ENCODE measurements around the gene AFF3.

AFF3 gene

GRCh38 chr2:99635710-99636109, 506.7 kb downstream of the AFF3 start:
- DNase-seq (ENCODE audit: low read depth): no peak

- DNase-seq (ENCODE audit: low read depth): no peak
Measured at GRCh38 chr2:99634234-99634633, 508.2 kb downstream of the AFF3 start.

- no peak for DNase-seq (ENCODE audit: low read depth)
Measured at GRCh38 chr2:99631700-99632099, 510.7 kb downstream of the AFF3 start.

GRCh38 chr2:99629320-99629719, 513.1 kb downstream of the AFF3 start:
- no peak for DNase-seq (ENCODE audit: low read depth)

- DNase-seq (ENCODE audit: low read depth): no peak
Measured at GRCh38 chr2:99626158-99626557, 516.2 kb downstream of the AFF3 start.

- DNase-seq (ENCODE audit: low read depth): no peak
Measured at GRCh38 chr2:99624677-99625076, 517.7 kb downstream of the AFF3 start.

- DNase-seq (ENCODE audit: low read depth): no peak
Measured at GRCh38 chr2:99623613-99624012, 518.8 kb downstream of the AFF3 start.

- DNase-seq (ENCODE audit: low read depth): no peak
Measured at GRCh38 chr2:99623035-99623434, 519.4 kb downstream of the AFF3 start.

GRCh38 chr2:99622534-99622933, 519.9 kb downstream of the AFF3 start:
- no peak for DNase-seq (ENCODE audit: low read depth)

GRCh38 chr2:99621774-99622173, 520.6 kb downstream of the AFF3 start:
- DNase-seq (ENCODE audit: low read depth): no peak

- DNase-seq (ENCODE audit: low read depth): no peak
Measured at GRCh38 chr2:99621106-99621505, 521.3 kb downstream of the AFF3 start.

GRCh38 chr2:99619151-99619550, 523.2 kb downstream of the AFF3 start:
- DNase-seq (ENCODE audit: low read depth): no peak

GRCh38 chr2:99618579-99619097, 523.8 kb downstream of the AFF3 start:
- DNase-seq (ENCODE audit: low read depth): no peak

- no peak for DNase-seq (ENCODE audit: low read depth)
Measured at GRCh38 chr2:99617811-99618210, 524.6 kb downstream of the AFF3 start.

- DNase-seq (ENCODE audit: low read depth): no peak
Measured at GRCh38 chr2:99615247-99615771, 527.1 kb downstream of the AFF3 start.

GRCh38 chr2:99613980-99614379, 528.4 kb downstream of the AFF3 start:
- no peak for DNase-seq (ENCODE audit: low read depth)

GRCh38 chr2:99611786-99612185, 530.6 kb downstream of the AFF3 start:
- DNase-seq (ENCODE audit: low read depth): no peak

GRCh38 chr2:99611034-99611433, 531.4 kb downstream of the AFF3 start:
- DNase-seq (ENCODE audit: low read depth): no peak

- no peak for DNase-seq (ENCODE audit: low read depth)
Measured at GRCh38 chr2:99609851-99610381, 532.5 kb downstream of the AFF3 start.

- no peak for DNase-seq (ENCODE audit: low read depth)
Measured at GRCh38 chr2:99608861-99609260, 533.5 kb downstream of the AFF3 start.

GRCh38 chr2:99607861-99608491, 534.4 kb downstream of the AFF3 start:
- no peak for DNase-seq (ENCODE audit: low read depth)

GRCh38 chr2:99607454-99607853, 534.9 kb downstream of the AFF3 start:
- no peak for DNase-seq (ENCODE audit: low read depth)

- no peak for DNase-seq (ENCODE audit: low read depth)
Measured at GRCh38 chr2:99605036-99605435, 537.4 kb downstream of the AFF3 start.

GRCh38 chr2:99602476-99602875, 539.9 kb downstream of the AFF3 start:
- peak; percentile 60 for DNase-seq (ENCODE audit: low read depth)
